Subcutaneous adipose tissue (tissue), 4 donors: ENCODE results near the gene SLC2A10. TPM values are rescaled to one million over a fixed set of nuclear protein-coding genes. Genes with fewer than 3 reads are reported as not detected.

Experiments
- CTCF ChIP-seq: fragments of 450-650 bp; IDR thresholded peaks from one replicate; pipeline ENCODE4 v1.5.1; 2016; ENCODE audit warnings: low read depth, mild to moderate bottlenecking, control low read depth, antibody characterized with exemption, moderate library complexity
- total RNA-seq, 4 donors: library from RNA; depleted of rRNA; stranded (reverse); fragments of >200 nt; gene quantifications; one replicate each; pipeline ENCODE4 v1.1.0, GENCODE V29; 2016

Gene SLC2A10
- total RNA-seq, 4 donors from 2014 or later = 4.4 to 14.9 (median 11.4) TPM

GRCh38 chr20:46683939-46684750 lies 25.3 kb upstream of the SLC2A10 start:
- TF ChIP-seq CTCF = no peak

GRCh38 chr20:46688151-46689081 lies 21.0 kb upstream of the SLC2A10 start:
- no peak for TF ChIP-seq CTCF

DNA sequence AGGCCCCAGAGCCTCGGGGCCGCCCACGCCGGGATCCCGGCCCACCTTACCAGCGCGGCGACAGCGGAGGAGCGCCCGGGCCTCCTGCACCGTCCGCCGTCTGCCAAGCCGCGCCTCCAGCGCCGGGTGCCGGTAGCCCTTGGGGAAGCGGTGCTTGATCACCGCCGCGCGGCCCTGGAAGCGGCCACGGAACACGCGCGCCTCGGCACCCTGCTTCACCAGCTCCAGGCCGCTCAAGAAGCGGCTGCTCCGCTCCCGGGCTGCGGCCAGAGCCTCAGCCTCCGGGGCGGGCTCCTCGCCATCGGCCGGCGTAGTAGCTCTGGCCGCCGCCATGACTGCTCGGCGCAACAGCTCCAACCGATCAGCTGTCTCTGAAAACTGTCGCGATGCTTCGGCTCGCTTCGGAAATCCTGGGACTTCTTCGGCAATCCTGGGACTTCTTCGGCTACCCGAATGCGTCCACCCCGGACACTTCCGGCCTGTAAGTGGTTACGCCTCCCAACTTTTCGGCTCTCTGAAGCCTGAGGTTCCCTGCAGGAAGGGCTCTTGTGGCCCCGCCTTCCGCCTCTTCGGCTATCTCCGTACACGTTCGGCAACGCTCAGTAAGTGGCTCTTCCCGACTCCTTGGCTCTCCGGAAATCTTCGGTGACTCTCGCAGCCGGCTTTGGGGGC lies 20.2 kb upstream of the SLC2A10 start, which contains the start of gene TP53RK:
Gene TP53RK (minus strand): TSS at position 363 of the 672 bp plus-strand sequence. CDS start 30 bp downstream, at position 333.
- TF ChIP-seq CTCF = no peak

GRCh38 chr20:46689754-46690085 lies 19.7 kb upstream of the SLC2A10 start:
- TF ChIP-seq CTCF = no peak

GRCh38 chr20:46690219-46691106 lies 19.0 kb upstream of the SLC2A10 start:
- TF ChIP-seq CTCF = no peak

- TF ChIP-seq CTCF = no peak
Measured at GRCh38 chr20:46691196-46691595, 18.3 kb upstream of the SLC2A10 start.
